Gastrocnemius medialis (tissue), 4 donors: ENCODE results near the gene CCDC186. TPM values are rescaled to one million over a fixed set of nuclear protein-coding genes. Genes with fewer than 3 reads are reported as not detected.

Experiments used
- ATAC-seq, 2 donors: fragments of 150-250 bp; one replicate each; pipeline ENCODE4 v1.9.1; 2016
- DNase-seq, 2 donors: peaks; one replicate each; pipeline ENCODE4 v3.0.0-alpha.2; 2019
- H3K27ac ChIP-seq, 4 donors: fragments of 200-600 bp; sonication (generic); 1 replicate in 1 of 4; 2 replicates in 3 of 4; pipeline ENCODE4 v1.5.1; 2016 to 2018; ENCODE audit warnings: mild to moderate bottlenecking in 2 of 4, moderate library complexity in 1 of 4
- H3K27me3 ChIP-seq, 3 donors: fragments of 200-600 bp; sonication (generic) in 2 of 3; 1 replicate in 1 of 3; 2 replicates in 2 of 3; pipeline versions ENCODE4 v1.5.1 to v1.6.0; 2016 to 2019; ENCODE audit warnings: mild to moderate bottlenecking in 1 of 3, moderate library complexity in 1 of 3
- H3K36me3 ChIP-seq, 2 donors: fragments of 200-600 bp; sonication (generic) in 1 of 2; one replicate each; pipeline ENCODE4 v1.5.1; 2017 to 2018
- H3K4me1 ChIP-seq, 2 donors: fragments of 200-600 bp; sonication (generic) in 1 of 2; one replicate each; pipeline ENCODE4 v1.5.1; 2016 to 2017; ENCODE audit warnings: mild to moderate bottlenecking in 2 of 2
- H3K4me3 ChIP-seq, 4 donors: fragments of 200-600 bp; sonication (generic) in 3 of 4; 1 replicate in 1 of 4; 2 replicates in 3 of 4; pipeline ENCODE4 v1.5.1; 2016 to 2019; ENCODE audit warnings: mild to moderate bottlenecking in 2 of 4
- H3K9me3 ChIP-seq, 3 donors: fragments of 200-600 bp; sonication (generic) in 2 of 3; 1 replicate in 1 of 3; 2 replicates in 2 of 3; pipeline ENCODE4 v1.5.1; 2016 to 2019
- POLR2A ChIP-seq, 2 donors: fragments of 450-650 bp; IDR thresholded peaks; one replicate each; pipeline ENCODE4 v1.6.1; 2017; ENCODE audit warnings: antibody characterized with exemption in 2 of 2, mild to moderate bottlenecking in 2 of 2, moderate library complexity in 2 of 2
- in situ Hi-C, 4 donors: fragments of 200-750 bp; cut with MboI; loops; one replicate each; pipeline versions ENCODE4 v1.15.0 to v1.8.0; 2017; ENCODE audit warnings: low sequenced_read_pairs in 4 of 4
- intact Hi-C: fragments of 100-400 bp; cut with DNase I; formaldehyde crosslinking; loops from one replicate; pipeline ENCODE4 v1.15.1; 2023; ENCODE audit warnings: low total_unique reads
- total RNA-seq, 4 donors: library from RNA; depleted of rRNA; stranded (reverse); fragments of >200 nt; gene quantifications; one replicate each; pipeline versions ENCODE4 v1.1.0 to v1.2.3, GENCODE V29; 2016
- TF ChIP-seq, protein P1 (sequence below), 5 experiments: fragments of 450-650 bp in 3 of 5; fragments of 200-600 bp in 2 of 5; sonication (generic) in 2 of 5; IDR thresholded peaks in 4 of 5; conservative IDR thresholded peaks in 1 of 5; 1 replicate in 4 of 5; 2 replicates in 1 of 5; pipeline ENCODE4 v1.5.1; 2016 to 2019; ENCODE audit warnings: antibody characterized with exemption in 5 of 5, mild to moderate bottlenecking in 3 of 5, moderate library complexity in 3 of 5

CCDC186 gene
- total RNA-seq, 4 donors from 2014 or later = 8.8 to 14.5 (median 9.8) TPM

DNA sequence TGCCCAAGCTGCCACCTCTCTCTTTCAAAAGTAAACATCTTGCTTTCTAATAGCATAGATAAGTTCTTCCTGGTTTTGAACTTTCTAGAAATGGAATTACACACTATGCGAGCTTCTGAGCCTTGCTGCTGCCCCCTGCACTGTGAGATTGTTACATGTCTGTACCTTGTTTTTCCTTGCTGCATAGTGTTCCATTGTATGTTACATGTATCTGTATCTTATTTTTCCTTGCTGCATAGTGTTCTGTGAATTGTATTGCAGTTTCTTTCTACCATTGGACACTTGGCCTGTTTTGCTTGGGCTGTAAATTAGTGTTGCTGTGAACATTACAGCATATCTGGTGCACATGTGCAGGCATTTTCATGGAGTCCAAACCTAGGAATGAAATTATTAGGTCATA is 41.0 kb upstream of the CCDC186 start:
- intact Hi-C loops (no loop called here), in situ Hi-C loops (no loop called here)
- H3K9me3 ChIP-seq = no peaks in the 10 kb centered on the region
- no peak overlapping the region for H3K27ac ChIP-seq
- no peak for DNase-seq
- H3K36me3 ChIP-seq = no peaks in the 10 kb centered on the region
- no peak overlapping the region for H3K4me3 ChIP-seq
- ATAC-seq = no peak
- no peak for TF ChIP-seq POLR2A (IDR thresholded peaks at IDR 0.05)
- TF ChIP-seq, protein P1, sequence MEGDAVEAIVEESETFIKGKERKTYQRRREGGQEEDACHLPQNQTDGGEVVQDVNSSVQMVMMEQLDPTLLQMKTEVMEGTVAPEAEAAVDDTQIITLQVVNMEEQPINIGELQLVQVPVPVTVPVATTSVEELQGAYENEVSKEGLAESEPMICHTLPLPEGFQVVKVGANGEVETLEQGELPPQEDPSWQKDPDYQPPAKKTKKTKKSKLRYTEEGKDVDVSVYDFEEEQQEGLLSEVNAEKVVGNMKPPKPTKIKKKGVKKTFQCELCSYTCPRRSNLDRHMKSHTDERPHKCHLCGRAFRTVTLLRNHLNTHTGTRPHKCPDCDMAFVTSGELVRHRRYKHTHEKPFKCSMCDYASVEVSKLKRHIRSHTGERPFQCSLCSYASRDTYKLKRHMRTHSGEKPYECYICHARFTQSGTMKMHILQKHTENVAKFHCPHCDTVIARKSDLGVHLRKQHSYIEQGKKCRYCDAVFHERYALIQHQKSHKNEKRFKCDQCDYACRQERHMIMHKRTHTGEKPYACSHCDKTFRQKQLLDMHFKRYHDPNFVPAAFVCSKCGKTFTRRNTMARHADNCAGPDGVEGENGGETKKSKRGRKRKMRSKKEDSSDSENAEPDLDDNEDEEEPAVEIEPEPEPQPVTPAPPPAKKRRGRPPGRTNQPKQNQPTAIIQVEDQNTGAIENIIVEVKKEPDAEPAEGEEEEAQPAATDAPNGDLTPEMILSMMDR (IDR thresholded peaks at IDR 0.05 in 4 of 5, conservative IDR thresholded peaks at IDR 0.05 in 1 of 5) = no peak
- no peaks in the 10 kb centered on the region for H3K4me1 ChIP-seq
- H3K27me3 ChIP-seq = no peaks in the 10 kb centered on the region

DNA sequence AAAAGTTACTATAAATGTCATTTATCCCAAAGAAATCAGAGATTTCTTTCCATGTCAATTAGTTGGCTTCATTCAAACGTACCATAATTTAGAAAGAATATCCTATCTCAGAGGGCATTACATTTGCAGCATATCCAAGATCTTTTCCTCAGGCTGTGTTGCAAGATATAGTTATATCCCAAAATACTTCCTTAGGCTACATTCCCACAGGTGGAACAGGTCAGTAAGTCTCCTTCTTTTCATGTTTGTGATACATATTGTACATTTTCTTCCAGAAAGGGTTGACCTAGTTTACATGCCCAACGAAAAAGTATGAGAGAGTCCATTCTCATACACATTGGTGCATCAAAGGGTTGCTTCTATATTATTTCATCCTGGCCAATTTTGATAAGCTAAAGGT is 38.1 kb upstream of the CCDC186 start:
- Histone ChIP-seq H3K4me3 (no peak overlapping the region), H3K27me3 (no peaks in the 10 kb centered on the region), H3K9me3 (no peaks in the 10 kb centered on the region), H3K36me3 (no peaks in the 10 kb centered on the region), H3K4me1 (no peaks in the 10 kb centered on the region), H3K27ac (no peak overlapping the region)
- no peak for DNase-seq
- TF ChIP-seq, protein P1 (IDR thresholded peaks at IDR 0.05 in 4 of 5, conservative IDR thresholded peaks at IDR 0.05 in 1 of 5) = no peak
- TF ChIP-seq POLR2A (IDR thresholded peaks at IDR 0.05) = no peak
- in situ Hi-C loops (no loop called here), intact Hi-C loops (no loop called here)
- no peak for ATAC-seq

DNA sequence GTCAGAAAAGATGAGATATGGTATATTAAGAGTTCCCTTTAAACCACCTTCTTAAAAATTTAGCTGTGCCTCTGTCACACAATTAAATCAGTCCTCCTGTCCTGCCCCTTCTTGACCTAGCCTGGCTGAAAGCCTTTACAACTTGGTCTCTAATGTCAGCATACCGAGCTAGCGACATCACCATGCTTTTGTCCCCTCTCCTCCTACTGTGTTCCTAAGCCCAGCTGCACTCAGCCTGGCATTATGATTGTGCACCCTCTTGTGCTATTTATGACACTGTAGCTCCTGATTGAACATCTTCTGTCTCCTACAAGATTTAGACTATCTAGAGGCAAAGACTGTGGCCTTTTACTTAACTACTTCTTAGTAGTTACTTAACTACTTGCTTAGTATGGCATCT is 34.3 kb upstream of the CCDC186 start:
- intact Hi-C loops = no loop called here
- Histone ChIP-seq H3K4me3 (no peak overlapping the region), H3K9me3 (no peaks in the 10 kb centered on the region), H3K36me3 (no peaks in the 10 kb centered on the region), H3K4me1 (no peaks in the 10 kb centered on the region), H3K27me3 (no peaks in the 10 kb centered on the region), H3K27ac (no peak overlapping the region)
- no peak for DNase-seq
- in situ Hi-C loops = no loop called here
- ATAC-seq = no peak
- TF ChIP-seq, protein P1 (IDR thresholded peaks at IDR 0.05 in 4 of 5, conservative IDR thresholded peaks at IDR 0.05 in 1 of 5) = no peak
- no peak for TF ChIP-seq POLR2A (IDR thresholded peaks at IDR 0.05)

DNA sequence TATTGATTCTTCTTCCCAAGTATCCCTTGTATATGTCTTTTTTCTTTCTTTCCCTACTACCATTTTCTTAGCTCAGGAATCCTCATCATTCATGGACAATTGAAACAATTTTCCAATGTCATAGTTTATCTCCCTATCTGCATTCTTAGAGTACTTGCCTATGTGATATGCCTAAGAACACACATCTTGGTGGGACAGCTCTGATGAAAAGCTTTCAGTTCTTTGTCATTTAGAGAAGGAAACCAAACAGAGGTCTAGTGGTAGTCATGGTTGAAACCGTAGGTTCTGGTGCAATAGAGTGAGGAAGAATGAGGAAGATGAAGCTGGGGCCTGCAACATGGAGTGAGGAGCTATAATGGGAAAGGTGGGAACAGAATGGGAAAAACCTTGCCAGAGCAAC is 33.3 kb upstream of the CCDC186 start:
- intact Hi-C loops (no loop called here), in situ Hi-C loops (no loop called here)
- H3K27me3 ChIP-seq = no peaks in the 10 kb centered on the region
- ATAC-seq (no peak), DNase-seq (no peak)
- H3K27ac ChIP-seq = no peak overlapping the region
- H3K9me3 ChIP-seq = no peaks in the 10 kb centered on the region
- no peak for TF ChIP-seq POLR2A (IDR thresholded peaks at IDR 0.05)
- TF ChIP-seq, protein P1 (IDR thresholded peaks at IDR 0.05 in 4 of 5, conservative IDR thresholded peaks at IDR 0.05 in 1 of 5) = no peak
- H3K4me1 ChIP-seq = no peaks in the 10 kb centered on the region
- H3K4me3 ChIP-seq = no peak overlapping the region
- no peaks in the 10 kb centered on the region for H3K36me3 ChIP-seq

DNA sequence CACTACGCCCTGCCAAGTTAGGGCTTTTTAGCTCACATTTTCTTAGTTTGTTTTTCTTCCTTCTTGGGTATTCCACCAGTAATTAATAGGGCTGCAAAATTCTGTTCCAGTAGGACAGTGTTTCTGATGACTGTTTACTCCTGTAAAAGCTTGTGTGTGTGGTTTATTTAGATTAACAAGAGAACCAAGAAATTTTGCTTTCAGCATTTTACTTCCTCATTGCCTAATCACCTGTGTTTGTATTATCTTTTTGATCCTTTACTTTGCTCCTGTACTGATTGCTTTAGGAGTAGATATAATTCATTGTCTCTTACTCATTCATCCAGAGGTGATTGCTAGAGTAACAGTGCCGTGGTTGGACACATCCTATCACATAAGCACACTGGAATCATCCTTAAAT is 32.9 kb upstream of the CCDC186 start:
- no peak overlapping the region for H3K4me3 ChIP-seq
- ATAC-seq (no peak), DNase-seq (no peak)
- intact Hi-C loops (no loop called here), in situ Hi-C loops (no loop called here)
- no peak overlapping the region for H3K27ac ChIP-seq
- H3K36me3 ChIP-seq = no peaks in the 10 kb centered on the region
- no peaks in the 10 kb centered on the region for H3K27me3 ChIP-seq
- H3K4me1 ChIP-seq = no peaks in the 10 kb centered on the region
- no peaks in the 10 kb centered on the region for H3K9me3 ChIP-seq
- TF ChIP-seq, protein P1 (IDR thresholded peaks at IDR 0.05 in 4 of 5, conservative IDR thresholded peaks at IDR 0.05 in 1 of 5) = no peak
- no peak for TF ChIP-seq POLR2A (IDR thresholded peaks at IDR 0.05)
